Measurements from ENCODE around the gene BCAN.

- TF ChIP-seq POLR2A (IDR thresholded peaks at IDR 0.05): no peak
- TF ChIP-seq CTCF (IDR thresholded peaks at IDR 0.05): peak; percentile 71 to 76 (median 71)
- peak in 1 of 2 donors; percentile 46 for TF ChIP-seq POLR2AphosphoS5 (IDR thresholded peaks at IDR 0.05; ENCODE audit: insufficient read depth in 1 of 2, low read depth in 1 of 2)
Observed at GRCh38 chr1:156625436-156626078, 16.4 kb upstream of the BCAN start.
